SK-N-SH (cell line): Measurements from ENCODE around the gene DRD4. TPM values are rescaled to one million over a fixed set of nuclear protein-coding genes. Genes with fewer than 3 reads are reported as not detected.

ENCODE experiments used
- CTCF ChIA-PET: fragments of 300-600, 350-600 bp; formaldehyde crosslinking; extraction: SDS; loops from one replicate; lab custom pipeline; 2021; lab: Yijun Ruan, JAX
- POLR2A ChIA-PET: fragments of 350-600 bp; sonication (Branson Sonifier 250); formaldehyde crosslinking; extraction: SDS; loops from one replicate; lab custom pipeline; 2020; ENCODE audit warnings: antibody characterized with exemption, inconsistent platforms; lab: Yijun Ruan, JAX
- DNase-seq: peaks from one replicate; pipeline ENCODE4 v3.0.0; 2012
- H2AFZ ChIP-seq: fragments of 200-600 bp; sonication (generic); 2 replicates; pipeline ENCODE4 v1.8.1; 2016; ENCODE audit warnings: antibody characterized with exemption, mild to moderate bottlenecking, low read depth
- H3F3A ChIP-seq: fragments of 200-600 bp; sonication (generic); replicated peaks from 2 replicates; pipeline ENCODE3; 2016; ENCODE audit warnings: antibody characterized with exemption, mild to moderate bottlenecking; ENCODE audit not compliant: insufficient read depth
- H3K27ac ChIP-seq, 2 experiments: fragments of 200-500 bp in 1 of 2; fragments of 200-600 bp in 1 of 2; sonication (Bioruptor generic) in 1 of 2; sonication (generic), shearing (Covaris generic) in 1 of 2; 2 replicates each; pipeline versions ENCODE4 v1.5.1 to v1.6.1; 2014 to 2016; ENCODE audit warnings: low read depth in 2 of 2, inconsistent platforms in 1 of 2, low read length in 1 of 2, mild to moderate bottlenecking in 1 of 2, mixed read lengths in 1 of 2
- H3K27me3 ChIP-seq: fragments of 200-600 bp; sonication (generic), shearing (Covaris generic); 2 replicates; pipeline ENCODE4 v1.6.1; 2016; ENCODE audit warnings: mixed run types; ENCODE audit not compliant: insufficient read depth
- H3K36me3 ChIP-seq, 2 experiments: fragments of 200-500 bp in 1 of 2; fragments of 200-600 bp in 1 of 2; sonication (Bioruptor generic) in 1 of 2; sonication (generic) in 1 of 2; replicated peaks in 1 of 2; 2 replicates each; pipeline versions ENCODE3 to v1.5.1; 2014 to 2016; ENCODE audit warnings: low read length in 1 of 2, mild to moderate bottlenecking in 1 of 2; ENCODE audit not compliant: insufficient read depth in 2 of 2, control insufficient read depth in 1 of 2
- H3K4me1 ChIP-seq, 2 experiments: fragments of 200-500 bp in 1 of 2; fragments of 200-600 bp in 1 of 2; sonication (Bioruptor generic) in 1 of 2; sonication (generic), shearing (Covaris generic) in 1 of 2; 2 replicates each; pipeline versions ENCODE4 v1.5.1 to v1.6.1; 2014 to 2016; ENCODE audit warnings: low read depth in 1 of 2, low read length in 1 of 2, mixed run types in 1 of 2; ENCODE audit not compliant: insufficient read depth in 2 of 2, control insufficient read depth in 1 of 2
- H3K4me2 ChIP-seq: fragments of 200-600 bp; sonication (generic), shearing (Covaris generic); 2 replicates; pipeline ENCODE4 v1.6.1; 2017; ENCODE audit warnings: mixed run types
- H3K4me3 ChIP-seq, 2 experiments: fragments of 200-500 bp in 1 of 2; fragments of 200-600 bp in 1 of 2; sonication (Bioruptor generic) in 1 of 2; sonication (generic), shearing (Covaris generic) in 1 of 2; 2 replicates each; pipeline versions ENCODE4 v1.5.1 to v1.8.1; 2014 to 2016; ENCODE audit warnings: low read depth in 2 of 2, inconsistent platforms in 1 of 2, low read length in 1 of 2, mild to moderate bottlenecking in 1 of 2, mixed read lengths in 1 of 2, moderate library complexity in 1 of 2
- H3K79me2 ChIP-seq: fragments of 200-600 bp; sonication (generic); 2 replicates; pipeline ENCODE4 v1.8.1; 2017; ENCODE audit warnings: mild to moderate bottlenecking; ENCODE audit not compliant: insufficient read depth
- H3K9ac ChIP-seq: fragments of 200-600 bp; sonication (generic); 2 replicates; pipeline ENCODE4 v1.6.1; 2017; ENCODE audit warnings: mixed run types
- H3K9me2 ChIP-seq: fragments of 200-600 bp; sonication (generic); 2 replicates; pipeline ENCODE4 v1.6.1; 2017; ENCODE audit warnings: mixed run types
- H3K9me3 ChIP-seq: fragments of 200-600 bp; sonication (generic); 2 replicates; pipeline ENCODE4 v1.6.1; 2017; ENCODE audit warnings: mixed run types, mild to moderate bottlenecking, moderate library complexity
- H4K20me1 ChIP-seq: fragments of 200-600 bp; sonication (generic); 2 replicates; pipeline ENCODE4 v1.6.1; 2017; ENCODE audit warnings: mild to moderate bottlenecking, mixed run types; ENCODE audit not compliant: insufficient read depth
- CHD2 ChIP-seq: fragments of 150-350 bp; IDR thresholded peaks from 2 replicates; pipeline ENCODE4 v1.6.1; 2018; ENCODE audit warnings: low read length; ENCODE audit not compliant: partially characterized antibody
- EZH2phosphoT487 ChIP-seq: fragments of 200-600 bp; sonication (generic); IDR thresholded peaks from 2 replicates; pipeline ENCODE4 v1.6.1; 2017; ENCODE audit warnings: low read depth, mixed run types, mild to moderate bottlenecking, antibody characterized with exemption, moderate library complexity, borderline replicate concordance
- FOXM1 ChIP-seq: IDR thresholded peaks from 2 replicates; pipeline ENCODE4 v1.4.0; 2012; ENCODE audit warnings: low read depth, mild to moderate bottlenecking
- GATA2 ChIP-seq: sonication (generic); formaldehyde crosslinking; IDR thresholded peaks from 2 replicates; pipeline ENCODE4 v1.5.0; 2020; ENCODE audit warnings: mild to moderate bottlenecking, missing genetic modification reagents
- MXI1 ChIP-seq: IDR thresholded peaks from 2 replicates; pipeline ENCODE4 v1.6.1; 2012; ENCODE audit warnings: mild to moderate bottlenecking, low read depth, low read length, improper control_type of control experiment
- NRF1 ChIP-seq: IDR thresholded peaks from 2 replicates; pipeline ENCODE4 v1.6.1; 2012; ENCODE audit warnings: low read depth, mild to moderate bottlenecking, low read length
- RXRA ChIP-seq: IDR thresholded peaks from 2 replicates; pipeline ENCODE4 v1.4.0; 2012; ENCODE audit warnings: low read depth, mild to moderate bottlenecking, borderline replicate concordance
- TCF12 ChIP-seq: IDR thresholded peaks from 2 replicates; pipeline ENCODE4 v1.4.0; 2012
- TEAD4 ChIP-seq: IDR thresholded peaks from 2 replicates; pipeline ENCODE4 v1.4.0; 2012; ENCODE audit warnings: mild to moderate bottlenecking, borderline replicate concordance; ENCODE audit not compliant: insufficient read depth
- WGBS: methylation state at CpG from one replicate; pipeline ENCODE4 v1.1.6; 2017; ENCODE audit warnings: low lambda C conversion rate; 5-methylcytosine and 5-hydroxymethylcytosine counted together
- polyA plus RNA-seq, 3 experiments: library from polyadenylated mRNA; depleted of rRNA; stranded (reverse); fragments of >200 nt; gene quantifications; 2 replicates each; pipeline ENCODE4 v1.2.3, GENCODE V29; 2012
- TF ChIP-seq, protein P1 (sequence below): fragments of 150-350 bp; IDR thresholded peaks from 2 replicates; pipeline ENCODE4 v1.6.1; 2016; ENCODE audit warnings: mild to moderate bottlenecking, low read depth, low read length
- TF ChIP-seq, protein P2 (sequence below): IDR thresholded peaks from 2 replicates; pipeline ENCODE4 v1.4.0; 2012; ENCODE audit warnings: low read depth

Gene DRD4
- polyA plus RNA-seq, 1 of the 3 experiments (the other 2 are of a cell fraction): not detected

DNA sequence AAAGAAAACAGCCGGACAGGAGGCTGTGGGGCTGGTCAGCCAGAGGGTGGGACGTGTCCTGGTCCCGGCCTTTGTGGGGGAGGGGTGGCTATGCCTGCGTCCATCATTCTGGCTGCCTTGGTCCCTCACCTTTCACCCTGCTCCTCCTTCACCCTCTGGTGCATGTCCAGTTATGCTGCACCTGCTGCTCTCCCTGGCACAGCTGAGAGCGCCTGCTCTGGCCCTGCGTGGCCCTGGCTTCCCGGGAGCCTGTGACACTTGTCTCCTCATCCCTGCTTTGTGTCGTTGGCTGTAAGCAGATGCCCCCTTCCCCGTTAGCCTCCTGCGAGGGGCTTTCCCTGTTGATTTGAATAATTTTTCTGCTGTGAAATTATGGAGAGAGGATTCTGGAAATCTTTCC is 44.2 kb upstream of the DRD4 start:
- no peak for DNase-seq
- H3K27ac ChIP-seq: no peak overlapping the region
- no peak overlapping the region for H3K4me2 ChIP-seq
- H3K4me1 ChIP-seq: no peaks in the 10 kb centered on the region
- ChIA-PET POLR2A (no interaction called here), CTCF (no interaction called here)
- no peak overlapping the region for H2AFZ ChIP-seq
- H3K27me3 ChIP-seq: no peaks in the 10 kb centered on the region
- no peak overlapping the region for H3K9ac ChIP-seq
- H3K4me3 ChIP-seq: no peak overlapping the region
- peaks cover 51% of the 10 kb centered on the region for H3K79me2 ChIP-seq
- no peaks in the 10 kb centered on the region for H3K9me2 ChIP-seq
- no peaks in the 10 kb centered on the region for H3K9me3 ChIP-seq
- peaks cover 40 to 71% of the 10 kb centered on the region in 2 experiments for H3K36me3 ChIP-seq
- H4K20me1 ChIP-seq: peaks cover 44% of the 10 kb centered on the region
- TF ChIP-seq EZH2phosphoT487 (no peak), FOXM1 (no peak), TEAD4 (no peak), GATA2 (CRISPR knock-in tag) (no peak), RXRA (no peak)
- TF ChIP-seq, protein P1, sequence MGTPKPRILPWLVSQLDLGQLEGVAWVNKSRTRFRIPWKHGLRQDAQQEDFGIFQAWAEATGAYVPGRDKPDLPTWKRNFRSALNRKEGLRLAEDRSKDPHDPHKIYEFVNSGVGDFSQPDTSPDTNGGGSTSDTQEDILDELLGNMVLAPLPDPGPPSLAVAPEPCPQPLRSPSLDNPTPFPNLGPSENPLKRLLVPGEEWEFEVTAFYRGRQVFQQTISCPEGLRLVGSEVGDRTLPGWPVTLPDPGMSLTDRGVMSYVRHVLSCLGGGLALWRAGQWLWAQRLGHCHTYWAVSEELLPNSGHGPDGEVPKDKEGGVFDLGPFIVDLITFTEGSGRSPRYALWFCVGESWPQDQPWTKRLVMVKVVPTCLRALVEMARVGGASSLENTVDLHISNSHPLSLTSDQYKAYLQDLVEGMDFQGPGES: no peak
- TF ChIP-seq, protein P2, sequence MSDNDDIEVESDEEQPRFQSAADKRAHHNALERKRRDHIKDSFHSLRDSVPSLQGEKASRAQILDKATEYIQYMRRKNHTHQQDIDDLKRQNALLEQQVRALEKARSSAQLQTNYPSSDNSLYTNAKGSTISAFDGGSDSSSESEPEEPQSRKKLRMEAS: no peak
- peaks cover 5% of the 10 kb centered on the region for H3F3A ChIP-seq
- 90% methylated on average over 9 of the region's 10 CpGs for WGBS

DNA sequence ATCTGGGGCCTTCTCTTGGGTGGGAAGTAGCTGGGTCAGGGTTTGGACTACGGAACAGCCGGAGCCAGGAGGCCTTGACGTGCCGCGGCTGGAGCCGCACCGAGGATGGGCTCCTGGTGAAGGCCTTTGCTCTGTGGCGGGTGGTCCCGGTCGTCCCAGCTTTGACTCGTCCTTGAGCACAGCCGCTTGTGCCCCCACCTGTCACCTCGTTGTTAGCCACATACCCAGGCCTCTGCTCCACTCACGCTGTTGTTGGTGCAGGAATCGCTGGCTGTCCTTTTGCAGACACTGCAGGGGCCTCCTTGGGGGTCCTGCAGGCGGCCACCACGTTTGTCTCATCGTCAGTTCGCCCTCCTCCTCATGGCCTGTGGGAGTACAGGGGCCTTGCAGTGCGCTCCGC is 43.7 kb upstream of the DRD4 start:
- POLR2A ChIA-PET: no interaction called here
- peaks cover 40% of the 10 kb centered on the region for H4K20me1 ChIP-seq

DNA sequence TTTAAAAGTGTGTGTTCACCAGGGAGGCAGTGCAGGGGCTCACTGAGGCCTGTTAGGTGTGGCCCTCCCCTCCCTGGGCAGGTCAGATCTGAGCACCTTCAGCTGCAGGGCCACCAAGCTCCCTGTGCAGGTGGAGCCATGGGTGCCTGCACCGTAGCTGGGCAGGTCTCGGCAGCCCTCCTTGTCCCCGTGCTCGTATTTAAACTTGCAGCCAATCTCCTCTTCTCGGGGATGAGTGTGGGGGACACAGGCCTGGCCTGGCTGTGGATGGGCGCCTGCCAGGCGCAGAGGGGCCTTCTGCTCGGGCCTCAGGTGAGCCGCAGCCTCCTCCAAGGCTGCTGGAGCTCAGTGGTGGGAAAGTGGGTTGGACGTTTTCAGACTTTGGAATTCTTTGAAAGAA is 41.7 kb upstream of the DRD4 start:
- Histone ChIP-seq H3K79me2 (peaks cover 34% of the 10 kb centered on the region), H3K4me2 (no peak overlapping the region), H2AFZ (no peak overlapping the region), H4K20me1 (peaks cover 24% of the 10 kb centered on the region), H3K27ac (no peak overlapping the region), H3K9me3 (no peaks in the 10 kb centered on the region), H3K36me3 (peaks cover 37 to 76% of the 10 kb centered on the region in 2 experiments), H3K9ac (no peak overlapping the region), H3K9me2 (no peaks in the 10 kb centered on the region), H3K27me3 (no peaks in the 10 kb centered on the region), H3K4me1 (no peaks in the 10 kb centered on the region), H3K4me3 (no peak overlapping the region), H3F3A (no peaks in the 10 kb centered on the region)
- TF ChIP-seq CHD2 (no peak), MXI1 (no peak), RXRA (no peak), NRF1 (no peak), FOXM1 (no peak), TCF12 (no peak)
- CTCF ChIA-PET: interaction anchor here (1.3 kb wide), 1 partner anchor 11 kb away, joined by 5 read pairs; no protein-coding TSS in a partner anchor
- no peak for DNase-seq
- POLR2A ChIA-PET: no interaction called here
- 94% methylated on average over 9 of the region's 10 CpGs for WGBS

More for the DNA sequence above, 43.7 kb upstream of the DRD4 start:
- no peaks in the 10 kb centered on the region for H3K9me2 ChIP-seq
- H3K4me3 ChIP-seq: no peak overlapping the region
- no peak overlapping the region for H3K9ac ChIP-seq
- no peaks in the 10 kb centered on the region for H3K9me3 ChIP-seq
- H3K36me3 ChIP-seq: peaks cover 37 to 72% of the 10 kb centered on the region in 2 experiments
- no peaks in the 10 kb centered on the region for H3K4me1 ChIP-seq
- 97% methylated on average over 21 of the region's 21 CpGs for WGBS
- no peak overlapping the region for H2AFZ ChIP-seq
- H3K79me2 ChIP-seq: peaks cover 46% of the 10 kb centered on the region
- no peaks in the 10 kb centered on the region for H3K27me3 ChIP-seq
- CTCF ChIA-PET: no interaction called here
- DNase-seq: no peak
- no peak overlapping the region for H3K27ac ChIP-seq
- no peak overlapping the region for H3K4me2 ChIP-seq
- peaks cover 1% of the 10 kb centered on the region for H3F3A ChIP-seq
- TF ChIP-seq CHD2 (no peak), TCF12 (no peak)
